ENCODE data around the gene JAZF1. TPM values are rescaled to one million over a fixed set of nuclear protein-coding genes. Genes with fewer than 3 reads are reported as not detected.
A peak's percentile ranks its signal among the peaks of the same experiment; 100 is the strongest.

JAZF1 gene
- total and polyA plus RNA-seq, 11 donors = 10.3 to 46.2 (median 26.8) TPM

DNA sequence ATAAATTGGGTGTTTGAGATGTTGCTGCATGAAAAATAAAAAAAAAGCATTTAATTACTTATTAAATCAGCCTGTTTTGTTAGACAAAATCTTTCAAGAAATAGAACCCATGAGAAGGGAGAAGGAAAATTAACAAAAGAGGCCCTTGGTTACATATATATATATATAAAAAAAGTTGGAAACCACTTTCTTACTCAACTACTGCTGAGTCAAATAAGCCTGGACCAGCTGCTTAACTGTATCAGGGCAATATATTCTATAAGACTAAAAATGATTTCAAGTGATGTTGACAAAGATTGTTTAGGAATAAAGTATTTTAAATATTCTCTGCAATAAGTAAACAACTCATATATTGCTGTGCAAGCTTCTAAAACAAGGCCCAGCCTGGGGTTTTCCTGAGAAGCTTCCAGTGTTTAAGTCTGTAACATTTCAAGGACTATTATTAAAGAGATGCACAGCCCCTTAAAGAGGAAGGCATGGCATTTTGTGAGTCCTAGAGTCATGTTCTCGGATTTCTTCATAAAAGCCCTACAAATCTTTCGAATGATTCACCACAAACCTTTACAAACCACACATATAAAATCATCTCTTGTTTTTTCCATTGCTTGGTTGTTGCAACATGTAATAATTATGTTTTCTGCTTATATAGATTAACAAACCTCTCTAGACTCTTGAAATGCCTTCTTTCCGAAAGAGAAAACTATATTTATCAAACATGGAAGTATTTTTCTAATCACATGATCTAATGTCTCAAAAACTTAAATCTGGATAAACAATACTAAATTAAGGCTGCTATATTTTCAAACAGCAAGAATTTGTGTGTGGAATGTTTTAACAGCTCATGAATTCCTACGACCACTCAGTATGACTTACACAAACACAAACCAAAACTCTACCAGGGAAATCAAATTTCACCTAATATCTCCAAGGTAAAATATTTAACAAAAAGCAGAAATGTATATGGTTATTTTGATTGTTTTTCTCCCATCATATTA is 14.3 kb downstream of the JAZF1 start:
- Histone ChIP-seq H3K27ac (no peak overlapping the region), H3K4me1 (peaks cover 0 to 38% (median 17%) of the 10 kb centered on the region in 12 donors), H3K27me3 (no peaks in the 10 kb centered on the region), H3K36me3 (no peaks in the 10 kb centered on the region), H3K4me3 (no peak overlapping the region), H3K9me3 (no peaks in the 10 kb centered on the region)
- intact Hi-C loops (cut with DNase I) = no loop called here
- no peak for TF ChIP-seq CTCF (IDR thresholded peaks at IDR 0.05)
- TF ChIP-seq POLR2A (IDR thresholded peaks at IDR 0.05) = no peak
- WGBS, 4 donors = 85 to 92% (median 87%) methylated on average over 4 of the region's 4 CpGs
- DNase-seq (no peak), ATAC-seq (no peak)

DNA sequence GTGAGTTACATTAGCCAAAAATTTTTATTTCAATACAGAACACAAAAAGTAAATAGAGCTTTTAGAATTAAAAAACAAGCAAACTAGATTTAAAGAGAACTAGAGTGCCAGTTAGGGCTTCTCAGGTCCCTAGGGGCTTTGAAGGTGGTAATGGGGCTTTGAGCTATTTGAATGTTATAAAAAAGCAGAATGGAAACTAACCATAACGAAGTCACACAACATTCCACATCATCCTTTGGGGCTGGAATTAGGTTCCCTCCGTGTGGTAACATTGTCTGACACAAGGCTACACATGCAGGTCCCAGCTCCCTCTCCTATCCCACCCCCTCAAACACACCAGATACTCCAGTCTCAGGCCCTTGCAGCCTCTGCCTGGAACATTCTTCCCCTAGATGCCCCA is 15.3 kb downstream of the JAZF1 start:
- no peak overlapping the region for H3K27ac ChIP-seq
- DNase-seq = no peak
- ATAC-seq = no peak
- no peaks in the 10 kb centered on the region for H3K36me3 ChIP-seq
- WGBS, 4 donors = 63 to 78% (median 74%) methylated on average over 2 of the region's 2 CpGs
- H3K4me3 ChIP-seq = no peak overlapping the region
- no peaks in the 10 kb centered on the region for H3K9me3 ChIP-seq
- no peak for TF ChIP-seq POLR2A (IDR thresholded peaks at IDR 0.05)
- no peak for TF ChIP-seq CTCF (IDR thresholded peaks at IDR 0.05)
- intact Hi-C loops (cut with DNase I) = no loop called here
- H3K4me1 ChIP-seq = peaks cover 0 to 35% (median 17%) of the 10 kb centered on the region in 12 donors
- H3K27me3 ChIP-seq = no peaks in the 10 kb centered on the region

GRCh38 chr7:28163949-28164348 is 16.6 kb downstream of the JAZF1 start:
- DNase-seq (no peak), ATAC-seq (peak; percentile 22 to 53 (median 48))
- H3K4me3 ChIP-seq = no peak overlapping the region
- H3K27ac ChIP-seq = no peak overlapping the region
- intact Hi-C loops (cut with DNase I) = no loop called here
- no peaks in the 10 kb centered on the region for H3K9me3 ChIP-seq
- H3K27me3 ChIP-seq = no peaks in the 10 kb centered on the region
- H3K36me3 ChIP-seq = no peaks in the 10 kb centered on the region
- TF ChIP-seq POLR2A (IDR thresholded peaks at IDR 0.05) (no peak), CTCF (IDR thresholded peaks at IDR 0.05) (no peak)
- peaks cover 0 to 34% (median 17%) of the 10 kb centered on the region in 12 donors for H3K4me1 ChIP-seq

GRCh38 chr7:28161331-28161730 is 19.3 kb downstream of the JAZF1 start:
- TF ChIP-seq CTCF (IDR thresholded peaks at IDR 0.05) (no peak), POLR2A (IDR thresholded peaks at IDR 0.05) (no peak)
- Histone ChIP-seq H3K27me3 (no peaks in the 10 kb centered on the region), H3K36me3 (no peaks in the 10 kb centered on the region), H3K4me1 (peaks cover 0 to 45% (median 22%) of the 10 kb centered on the region in 12 donors), H3K27ac (no peak overlapping the region), H3K9me3 (no peaks in the 10 kb centered on the region), H3K4me3 (no peak overlapping the region)
- intact Hi-C loops (cut with DNase I) = no loop called here
- ATAC-seq = no peak
- no peak for DNase-seq
- 75 to 82% (median 78%) methylated on average over 1 of the region's 1 CpG for WGBS, 4 donors
